CD4-positive, alpha-beta T cell treated with Interleukin-2 at 100 ng/mL for 4 hours (primary cell): ENCODE results near the gene TNFRSF1A.
"Not testable (repeated sequence)": the region's sequence is repeated elsewhere in the genome, so short reads cannot be mapped to it uniquely, and the experiment has no call there.

ENCODE experiments used
- DNase-seq: peaks from one replicate; pipeline ENCODE4 v3.0.0-alpha.2; 2020; ENCODE audit warnings: low spot score

Gene TNFRSF1A

GRCh38 chr12:6356374-6356820, 14.5 kb upstream of the TNFRSF1A start:
- DNase-seq: no peak

- no peak for DNase-seq
Measured at GRCh38 chr12:6355491-6356373, 13.9 kb upstream of the TNFRSF1A start.

DNA sequence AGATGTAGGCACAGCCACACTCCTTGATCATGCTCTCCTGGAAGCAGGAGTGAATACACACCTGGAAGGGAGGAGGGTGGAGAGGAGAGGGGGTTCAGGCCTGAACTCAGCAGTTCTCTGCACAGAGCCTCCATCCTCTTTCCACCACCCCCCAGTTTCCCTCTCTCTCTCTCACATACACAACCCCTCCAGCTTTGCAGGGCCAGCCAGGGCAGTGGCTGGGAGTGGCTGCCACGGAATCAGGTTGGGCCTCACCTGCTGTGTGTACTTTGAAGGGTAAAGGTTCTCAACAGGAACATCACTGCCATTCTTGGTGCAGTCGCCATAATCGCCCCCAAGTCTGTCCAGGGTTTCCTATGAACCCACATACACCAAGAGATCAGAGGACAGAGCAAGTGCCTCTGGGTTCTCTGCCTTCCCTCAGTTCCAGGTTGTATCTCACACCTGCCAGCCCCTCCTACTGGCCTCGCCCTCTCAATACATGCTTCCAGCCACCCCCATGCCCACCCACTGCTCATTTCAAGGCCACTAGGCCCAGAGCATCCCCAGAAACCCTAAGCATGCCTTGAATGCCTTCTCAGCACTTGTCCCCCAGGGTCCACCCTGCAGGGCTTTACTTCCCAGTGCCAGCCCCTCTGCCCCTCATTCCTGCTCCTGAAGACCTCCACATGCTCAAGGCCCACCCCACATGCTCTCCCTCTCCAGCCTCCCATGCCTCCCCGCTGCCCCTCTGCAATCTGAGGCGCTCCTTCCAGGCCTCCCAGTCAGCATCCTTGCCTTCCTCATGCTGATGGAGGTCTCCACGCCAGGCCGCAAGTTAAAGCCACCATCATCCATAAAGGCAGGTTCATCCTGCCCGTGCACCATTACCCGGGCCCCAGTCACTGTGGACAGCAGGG, 12.9 kb upstream of the TNFRSF1A start:
- DNase-seq: no peak

- no peak for DNase-seq
Measured at GRCh38 chr12:6352193-6353173, 10.6 kb upstream of the TNFRSF1A start.

- no peak for DNase-seq
Measured at GRCh38 chr12:6351622-6352021, 9.7 kb upstream of the TNFRSF1A start.

- DNase-seq: no peak
Measured at GRCh38 chr12:6347367-6348338, 5.8 kb upstream of the TNFRSF1A start.

DNA sequence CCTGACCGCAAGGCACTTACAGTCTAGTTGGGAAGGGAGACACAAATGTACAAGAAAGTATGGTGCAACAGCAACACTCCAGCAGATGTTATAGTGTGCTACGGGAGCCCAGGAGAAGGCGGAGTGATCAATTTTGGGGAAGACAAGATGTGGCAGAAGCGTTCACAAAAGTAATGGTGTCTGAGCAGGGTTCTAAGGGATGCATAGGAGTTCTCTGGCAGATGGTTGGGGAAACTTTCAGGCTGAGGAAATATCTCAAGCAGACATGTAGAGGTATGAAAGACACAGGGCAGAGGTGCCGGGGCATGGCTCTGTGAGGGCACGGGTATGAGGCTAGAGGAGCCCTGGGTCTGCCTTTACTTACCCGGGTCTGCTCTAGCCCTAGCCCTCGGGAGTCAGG, 5.1 kb upstream of the TNFRSF1A start:
- no peak for DNase-seq

GRCh38 chr12:6346235-6346832, 4.5 kb upstream of the TNFRSF1A start:
- no peak for DNase-seq

DNA sequence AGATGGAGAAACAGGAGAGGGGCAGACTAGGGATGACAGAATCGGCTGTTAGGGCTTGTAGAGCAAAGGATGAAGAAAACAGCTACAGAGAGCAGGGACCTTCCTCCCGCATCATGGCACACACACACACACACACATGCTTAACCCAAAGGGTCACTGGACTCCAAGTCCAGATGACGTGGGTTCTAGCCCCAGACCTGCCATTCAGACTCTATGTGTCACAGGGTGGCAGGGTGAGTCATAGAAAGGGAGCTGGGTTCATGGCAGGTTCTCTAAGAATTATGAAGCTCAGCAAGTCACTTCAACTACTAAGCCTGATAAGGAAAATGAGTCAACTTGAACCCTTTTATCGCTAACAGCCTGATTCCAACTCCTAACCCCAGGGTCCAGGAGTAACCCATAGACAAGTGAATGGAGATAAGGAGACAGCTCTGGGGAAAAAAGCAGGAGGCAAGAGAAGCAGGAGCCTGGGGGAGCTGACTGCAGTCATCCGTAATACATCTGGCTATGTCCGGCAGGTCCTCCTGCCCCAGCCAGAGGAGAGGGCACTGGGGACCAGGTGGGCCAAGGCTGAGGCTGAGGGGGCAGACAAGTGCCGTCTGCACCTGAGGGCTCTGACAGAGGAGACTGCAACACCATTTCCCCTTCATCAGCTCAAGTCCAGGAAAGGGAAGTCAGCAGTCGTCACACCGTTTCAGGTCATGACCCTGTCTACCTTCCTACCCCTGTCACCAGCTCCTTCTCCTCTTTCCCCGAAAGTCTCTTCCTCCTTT, 3.6 kb upstream of the TNFRSF1A start:
- peak; percentile 68 for DNase-seq

- DNase-seq: not testable (repeated sequence)
Measured at GRCh38 chr12:6344101-6344660, 2.3 kb upstream of the TNFRSF1A start.

DNA sequence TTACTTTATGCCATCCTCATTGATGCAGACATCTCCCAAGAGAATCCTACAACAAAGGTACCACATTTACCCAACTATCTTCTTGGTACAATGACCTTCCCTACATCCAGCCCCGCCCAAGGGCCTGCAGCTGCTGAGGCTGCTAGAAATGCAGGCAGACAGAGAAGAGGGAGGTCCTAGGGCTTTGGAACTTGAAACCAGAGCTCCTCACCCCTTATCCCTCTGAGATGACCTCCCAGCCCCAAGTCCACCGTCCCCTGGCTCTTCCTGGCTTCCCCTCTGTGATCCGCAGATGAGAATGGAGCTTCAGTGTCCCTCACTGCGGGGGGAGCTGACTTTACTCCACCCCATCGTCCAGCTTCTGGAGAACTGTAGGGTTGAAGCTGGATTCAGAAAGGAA, 1.6 kb upstream of the TNFRSF1A start:
- no peak for DNase-seq

GRCh38 chr12:6342140-6342889, 439 bp upstream of the TNFRSF1A start:
- DNase-seq: no peak

- DNase-seq: no peak
Measured at GRCh38 chr12:6340745-6341416, 995 bp downstream of the TNFRSF1A start.

DNA sequence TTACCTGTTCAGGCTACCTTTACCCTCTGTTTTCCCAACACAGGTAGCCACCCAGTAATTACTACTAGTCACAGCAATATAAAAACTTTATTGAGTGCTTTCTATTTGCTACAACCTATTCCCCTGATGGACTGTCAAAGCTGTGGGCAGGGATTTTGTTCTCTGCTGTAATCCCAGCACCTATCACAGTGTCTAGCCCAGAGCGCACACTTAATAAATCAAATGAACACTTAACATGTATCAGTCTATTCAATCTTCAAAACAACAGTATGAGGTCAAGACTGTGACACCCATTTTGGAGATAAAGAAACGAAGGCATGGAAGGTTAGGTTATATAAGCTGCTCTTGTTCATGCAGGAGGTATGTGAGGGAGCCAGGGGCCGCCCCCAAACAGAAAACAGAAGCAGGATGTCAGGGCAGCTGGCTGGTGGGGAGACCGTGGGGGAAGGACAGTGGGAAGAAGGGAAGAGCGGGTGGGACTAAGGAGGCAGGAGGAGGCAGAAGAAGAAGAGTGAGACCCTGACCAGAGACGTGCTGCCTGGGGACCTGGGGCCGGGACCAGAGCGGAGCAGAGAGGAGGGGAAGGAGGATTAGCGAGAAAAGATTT, 1.7 kb downstream of the TNFRSF1A start:
- peak; percentile 31 for DNase-seq

DNA sequence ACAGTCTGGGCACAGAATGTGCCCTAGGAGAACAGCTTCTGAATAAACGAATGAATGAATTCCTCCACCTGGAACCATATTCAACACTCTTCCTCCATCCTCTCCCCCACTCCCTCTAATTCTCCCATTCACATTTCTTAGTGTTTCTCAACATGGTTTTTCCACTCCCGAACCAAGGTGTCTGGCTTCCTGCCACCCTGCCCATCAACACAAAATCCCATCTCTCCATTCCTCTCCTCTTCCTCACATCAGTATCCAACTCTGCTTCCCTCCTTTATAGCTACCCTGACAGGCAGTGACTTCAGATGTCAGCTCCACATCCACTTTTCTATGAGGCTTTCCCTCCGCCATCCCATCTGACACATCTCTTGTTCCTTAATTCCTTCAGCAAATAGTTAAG, 2.9 kb downstream of the TNFRSF1A start:
- no peak for DNase-seq

DNA sequence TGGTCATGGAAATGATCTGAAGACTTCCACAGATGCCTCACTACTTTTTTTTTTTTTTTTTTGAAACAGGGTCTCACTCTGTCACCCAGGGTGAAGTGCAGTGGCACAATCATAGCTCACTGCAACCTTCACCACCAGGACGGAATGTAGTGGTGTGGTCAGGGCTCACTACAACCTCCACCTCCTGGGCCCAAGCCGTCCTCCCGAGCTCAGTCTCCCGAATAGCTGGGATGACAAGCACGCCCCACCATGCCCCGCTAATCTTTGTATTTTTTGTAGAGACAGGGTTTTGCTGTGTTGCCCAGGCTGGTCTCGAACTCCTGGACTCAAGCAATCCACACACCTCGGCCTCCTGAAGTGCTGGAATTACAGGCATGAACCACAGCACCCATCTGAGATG, 3.3 kb downstream of the TNFRSF1A start:
- not testable (repeated sequence) for DNase-seq

DNA sequence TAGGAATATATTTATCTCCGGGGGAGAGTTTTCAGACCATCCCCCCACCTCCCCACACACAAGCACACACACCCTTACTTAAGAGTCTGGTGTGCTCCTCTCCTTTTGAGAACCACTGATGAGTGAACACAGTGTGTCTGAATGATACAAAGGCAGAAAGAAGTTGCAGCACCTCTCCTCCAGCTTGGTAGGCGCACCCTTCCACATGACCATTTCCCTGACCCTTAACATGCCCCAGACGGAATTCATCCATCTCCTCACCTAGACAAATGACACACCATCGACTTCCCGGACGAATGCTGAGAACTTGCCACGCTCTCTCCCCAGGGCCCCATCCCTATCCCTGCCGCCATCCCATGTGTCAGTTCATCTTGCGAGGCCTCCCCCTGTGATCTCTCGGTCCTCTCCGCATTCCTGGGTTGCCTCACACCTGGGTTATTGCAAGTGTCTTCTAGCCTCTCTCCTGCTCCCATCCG, 3.9 kb downstream of the TNFRSF1A start:
- DNase-seq: peak; percentile 21
